HG03097 (cell line): ENCODE measurements around the gene ZBTB42.
"Not testable (repeated sequence)": the region's sequence is repeated elsewhere in the genome, so short reads cannot be mapped to it uniquely, and the experiment has no call there.

Experiments used
- ATAC-seq: cut with Tn5 transposase; IDR thresholded peaks from one replicate; pipeline ENCODE4 v1.9.1; 2021; ENCODE audit not compliant: unreplicated experiment, low FRiP score

The ZBTB42 gene

DNA sequence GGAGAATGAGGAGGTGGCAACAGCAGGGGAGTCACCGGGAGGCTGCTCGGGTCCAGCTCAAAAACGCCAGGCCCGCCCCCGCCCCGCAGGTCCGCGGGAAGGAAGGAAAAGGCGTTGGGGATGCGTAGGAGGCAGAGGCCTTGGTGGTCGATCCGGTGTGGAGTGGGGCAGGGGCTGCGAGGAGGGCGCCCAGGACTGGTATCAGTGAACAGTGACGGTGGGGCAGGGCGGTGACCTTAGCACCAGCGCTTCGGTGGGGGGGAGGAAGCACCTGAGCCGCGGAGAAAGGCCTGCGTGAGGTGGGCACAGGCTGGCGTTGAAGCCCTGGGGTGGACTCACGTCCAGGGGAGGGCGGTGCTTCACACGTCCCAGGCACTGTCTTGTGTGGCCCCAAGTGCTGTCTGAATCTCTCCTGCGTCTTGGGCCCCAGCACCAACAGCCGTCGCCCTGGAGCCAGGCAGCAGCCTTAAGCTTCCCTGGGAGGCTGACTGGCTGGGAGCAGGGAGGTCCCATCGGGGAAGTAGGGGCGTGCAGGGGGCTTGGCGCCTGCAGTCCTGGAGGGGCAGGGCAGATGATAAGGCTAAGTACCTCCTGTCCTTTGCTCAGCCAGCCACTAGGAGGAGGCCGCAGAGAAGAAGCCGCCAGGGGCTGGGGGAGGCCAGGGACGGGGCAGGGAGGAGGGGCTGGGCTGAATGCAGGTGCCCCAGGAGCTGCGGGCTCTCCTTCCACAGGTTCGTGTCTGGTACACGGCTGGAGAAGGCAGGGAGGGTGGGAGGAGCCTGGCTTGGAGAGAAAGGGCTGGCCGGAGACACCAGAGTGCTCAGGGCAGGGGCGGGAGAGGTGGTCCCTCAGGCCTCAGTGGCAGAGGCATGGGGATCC, 26.5 kb downstream of the ZBTB42 start:
- no peak for ATAC-seq

DNA sequence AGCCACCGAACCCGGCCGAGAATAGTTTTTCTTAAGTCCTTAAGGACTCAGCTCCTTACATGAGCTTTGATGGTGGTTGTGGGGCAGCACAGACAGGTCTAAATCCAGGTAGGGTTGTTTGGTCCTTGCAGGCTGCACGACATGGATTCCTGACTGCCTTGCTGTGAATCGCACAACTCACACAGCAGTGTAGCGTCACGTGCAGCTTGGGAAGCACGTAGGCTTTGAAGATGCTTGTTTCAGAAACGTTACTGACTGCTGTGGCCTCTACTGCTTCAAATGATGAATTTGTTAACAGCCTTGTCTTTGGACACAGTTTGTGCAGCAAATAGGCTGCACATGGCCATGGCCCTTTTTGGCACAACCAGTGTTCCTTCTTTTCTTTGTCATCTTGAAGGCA, 29.9 kb downstream of the ZBTB42 start:
- ATAC-seq: no peak

DNA sequence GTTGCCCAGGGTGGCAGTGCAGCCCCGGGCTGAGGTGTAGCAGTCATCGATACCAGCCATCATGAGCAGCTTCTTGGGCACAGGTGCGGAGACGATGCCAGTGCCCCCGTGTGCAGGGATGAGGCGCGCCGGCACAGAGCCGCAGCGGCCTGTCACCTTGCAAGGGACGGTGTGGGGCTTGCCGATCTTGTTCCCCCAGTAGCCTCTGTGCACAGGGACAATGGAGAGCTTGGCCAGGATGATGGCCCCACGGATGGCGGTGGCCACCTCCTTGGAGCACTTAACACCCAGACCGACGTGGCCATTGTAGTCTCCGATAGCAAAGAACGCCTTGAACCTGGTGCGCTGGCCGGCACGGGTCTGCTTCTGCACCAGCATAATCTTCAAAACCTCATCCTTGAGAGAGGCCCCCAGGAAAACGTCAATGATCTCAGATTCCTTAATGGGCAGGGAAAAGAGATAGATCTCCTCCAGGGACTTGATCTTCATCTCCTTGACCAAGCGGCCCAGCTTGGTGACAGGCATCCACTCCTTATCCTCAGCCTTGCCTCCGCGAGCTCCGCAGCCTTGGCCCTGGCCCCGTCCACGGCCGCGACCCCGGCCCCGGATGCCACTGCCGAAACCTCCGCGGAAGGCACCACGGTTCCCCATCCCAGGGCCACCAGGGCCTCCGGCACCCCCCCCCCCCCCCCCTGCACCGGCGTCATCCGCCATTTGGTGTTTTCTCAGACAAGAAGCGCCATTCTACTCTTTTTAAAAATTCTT, 35.5 kb downstream of the ZBTB42 start:
- ATAC-seq: not testable (repeated sequence)

DNA sequence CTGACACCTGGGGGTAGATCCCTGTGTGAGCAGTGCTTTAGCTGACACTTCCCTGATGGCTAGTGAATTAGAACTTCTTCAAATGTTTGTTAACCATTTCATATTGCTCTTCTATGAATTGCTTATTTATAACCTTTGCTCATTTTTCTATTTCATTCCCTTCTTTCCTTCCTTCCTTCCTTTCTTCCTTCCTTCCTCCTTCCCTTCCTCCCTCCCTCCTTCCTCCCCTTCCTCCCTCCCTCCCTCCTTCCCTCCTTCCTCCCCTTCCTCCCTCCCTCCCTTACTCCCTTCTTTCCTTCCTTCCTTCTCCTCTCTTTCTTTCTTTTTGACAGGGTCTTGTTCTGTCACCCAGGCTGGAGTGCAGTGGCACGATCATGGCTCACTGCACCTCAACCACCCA, 40.8 kb downstream of the ZBTB42 start:
- ATAC-seq: no peak

DNA sequence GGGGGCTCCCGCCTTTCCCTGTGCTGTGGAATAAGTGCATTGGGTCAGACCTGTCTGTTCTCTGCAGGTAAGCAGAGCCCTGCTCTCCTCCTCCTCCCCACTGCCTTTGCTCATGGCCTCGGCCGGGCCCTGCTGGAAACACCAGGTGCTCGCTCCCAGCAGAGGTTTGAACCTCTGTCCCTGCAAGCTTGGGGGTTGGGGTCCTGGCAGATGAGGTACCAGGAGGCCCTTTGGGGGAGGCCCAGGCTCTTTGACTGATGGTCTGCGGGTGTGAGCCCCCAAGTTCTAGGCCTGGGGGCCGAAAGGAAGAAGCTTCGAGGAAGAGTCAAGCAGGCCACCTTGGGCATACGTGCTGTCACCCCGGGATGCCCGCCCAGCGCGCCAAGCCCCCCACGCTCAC, 42.1 kb downstream of the ZBTB42 start:
- ATAC-seq: no peak

DNA sequence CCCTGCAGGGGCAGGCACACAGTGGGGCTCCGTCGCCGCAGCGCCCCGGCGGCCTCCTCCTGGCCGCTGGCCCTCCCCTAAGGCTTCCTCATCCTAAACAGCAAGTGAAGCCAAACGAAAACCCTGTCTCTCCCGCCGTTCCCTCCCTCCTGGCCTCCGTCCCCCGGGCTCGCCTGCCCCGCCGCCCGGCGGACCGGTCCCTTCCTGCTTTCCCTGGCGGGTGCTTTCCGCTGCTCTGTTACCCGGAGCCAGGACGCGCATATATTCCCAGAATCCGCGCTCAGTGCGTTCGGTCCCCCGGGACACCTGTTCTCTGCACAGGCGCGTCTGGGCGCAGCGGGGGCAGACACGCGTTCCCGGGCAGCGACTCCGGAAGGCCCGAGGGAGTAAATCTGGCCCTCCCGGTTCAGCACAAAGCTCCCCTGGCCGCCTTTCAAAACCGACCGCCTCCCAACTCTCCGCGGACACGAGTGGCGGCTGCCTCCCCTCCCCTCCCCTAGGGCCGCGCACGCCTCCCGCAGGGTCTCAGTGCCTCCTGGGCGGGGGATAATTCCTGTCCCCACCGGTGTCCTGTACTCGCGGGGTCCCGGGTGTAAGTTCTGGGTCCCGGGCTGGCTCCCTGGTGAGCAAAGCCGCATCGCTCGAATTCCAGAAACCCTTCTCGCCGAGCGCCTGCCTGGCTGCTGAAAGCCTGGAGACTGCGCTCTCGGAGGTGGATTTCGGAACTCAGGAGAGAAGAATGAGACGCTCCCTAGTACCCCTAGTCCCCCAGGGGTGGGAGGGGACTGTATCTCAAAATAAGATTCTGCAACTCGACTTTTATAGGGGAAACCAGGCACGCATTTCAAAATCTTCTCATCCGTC, 42.8 kb downstream of the ZBTB42 start:
- ATAC-seq: no peak

DNA sequence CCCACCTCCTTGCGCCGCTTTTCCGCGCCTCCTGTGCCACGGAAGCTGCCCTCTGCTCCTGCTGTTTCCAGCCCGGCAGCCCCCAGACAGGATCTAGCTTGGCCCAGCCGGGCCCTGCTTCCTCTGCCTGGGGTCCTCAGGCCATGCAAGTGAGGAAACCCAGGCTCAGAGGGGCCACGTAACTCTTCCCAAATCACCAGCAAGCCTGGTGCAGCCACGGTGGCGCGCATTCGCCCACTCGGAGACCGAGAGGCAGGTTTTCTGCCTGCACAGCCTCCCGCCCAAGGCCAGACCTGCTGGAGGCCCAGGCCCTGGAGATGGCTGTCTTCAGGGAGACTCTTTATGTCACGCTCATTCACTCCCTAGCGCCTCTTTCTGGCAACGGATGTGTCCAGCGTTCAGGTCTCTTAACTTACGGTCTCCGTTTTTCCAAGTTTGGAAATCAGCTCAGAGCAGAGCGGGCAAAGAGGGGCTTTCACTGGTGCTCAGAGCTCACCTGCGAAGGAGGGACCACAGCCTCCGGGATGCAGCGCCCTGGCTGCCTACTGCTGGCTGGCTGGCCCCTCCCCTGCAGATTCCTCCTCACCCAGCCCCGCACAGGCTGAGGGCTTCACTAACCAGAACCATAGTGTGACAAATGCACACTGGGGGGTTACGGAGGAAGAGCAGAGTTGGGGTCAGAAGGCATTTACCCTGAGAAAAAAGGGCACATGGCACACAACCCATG, 43.6 kb downstream of the ZBTB42 start:
- no peak for ATAC-seq

DNA sequence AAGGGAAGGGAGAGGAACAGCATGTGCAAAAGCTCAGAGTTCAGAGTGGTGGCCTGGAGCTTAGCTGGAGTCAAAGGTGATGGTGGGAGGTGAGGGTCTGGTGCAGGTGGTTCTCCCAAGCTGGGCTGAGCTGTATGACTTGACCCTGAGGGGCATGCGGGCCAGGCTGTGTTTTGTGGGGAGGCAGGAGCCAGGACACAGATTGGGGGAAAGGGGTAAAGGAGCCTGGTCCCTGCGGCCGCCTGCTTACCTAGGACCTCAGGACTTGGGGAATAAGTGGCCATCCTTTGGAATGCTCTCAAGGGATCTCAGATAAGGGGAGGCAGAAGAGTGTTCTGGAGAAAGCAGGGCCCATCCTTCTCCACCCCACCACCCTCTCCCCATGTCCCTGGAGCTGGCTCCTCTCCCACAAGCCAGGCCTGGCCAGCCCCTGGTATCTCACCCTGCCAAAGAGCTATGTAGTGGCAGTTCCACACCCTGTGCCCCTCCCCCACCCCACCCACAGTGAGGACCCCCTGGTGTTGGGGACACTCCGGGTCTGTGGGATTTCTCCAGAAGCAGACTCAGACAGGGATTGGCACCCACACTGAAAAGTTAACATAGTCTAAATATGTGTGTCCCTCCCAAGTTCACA, 44.2 kb downstream of the ZBTB42 start:
- no peak for ATAC-seq

DNA sequence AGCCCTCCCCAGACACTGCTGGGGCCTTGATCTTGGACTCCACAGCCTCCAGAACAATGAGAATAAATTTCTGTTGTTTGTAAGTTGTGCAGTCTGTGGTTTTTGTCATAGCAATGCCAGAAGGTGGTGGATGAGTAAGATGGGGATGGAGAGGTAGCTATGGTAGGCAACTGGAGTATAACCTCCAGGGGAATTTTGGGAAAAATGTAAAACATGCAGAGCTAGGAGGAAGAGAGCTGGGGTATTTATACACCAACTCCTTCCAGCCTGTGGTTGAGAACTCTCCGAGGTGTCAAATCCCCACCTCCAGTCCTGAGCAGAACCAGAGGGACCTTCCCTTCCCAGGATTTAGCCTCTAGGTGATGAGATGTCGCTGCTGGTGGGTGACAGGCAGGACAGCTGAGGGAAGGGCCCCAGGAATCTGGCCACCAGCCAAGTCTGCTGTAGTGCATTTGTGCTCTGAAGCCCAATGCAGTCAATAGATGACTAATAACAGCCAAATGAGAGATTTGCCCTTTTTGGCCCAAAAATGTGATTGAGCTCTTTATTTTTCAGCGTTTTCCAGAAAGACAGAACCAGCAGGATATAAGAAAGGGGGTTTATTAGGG, 45.0 kb downstream of the ZBTB42 start:
- no peak for ATAC-seq

DNA sequence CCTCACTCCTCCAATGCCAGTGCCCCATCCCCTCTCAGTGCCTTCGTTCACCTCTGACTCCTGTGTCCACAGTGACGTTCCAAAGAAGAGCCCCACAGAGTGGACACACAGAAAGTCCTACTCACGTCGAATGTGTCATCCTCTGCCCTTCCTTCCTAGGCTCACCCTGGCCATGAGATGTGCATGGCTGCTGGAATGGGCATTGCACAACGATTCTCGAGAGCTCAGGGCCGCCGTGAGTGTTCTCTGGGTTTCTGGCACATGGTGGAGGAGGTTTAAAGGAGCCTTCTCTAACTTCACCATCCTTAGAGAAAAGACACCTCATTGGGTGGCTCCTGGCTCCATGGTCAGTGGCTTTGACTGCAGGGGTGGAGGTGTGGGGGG, 51.4 kb downstream of the ZBTB42 start:
- no peak for ATAC-seq
